Nephron (organoid): ENCODE measurements around the gene IRAK1BP1.

Experiments used
- H3K27ac Mint-ChIP-seq, 3 experiments: 2 replicates each; pipeline ENCODE4 v1.8.0; 2020; ENCODE audit warnings: mixed read lengths in 3 of 3, mild to moderate bottlenecking in 2 of 3, moderate library complexity in 1 of 3
- H3K27me3 Mint-ChIP-seq: 2 replicates; pipeline ENCODE4 v1.8.0; 2021; ENCODE audit warnings: low read depth, mild to moderate bottlenecking, moderate library complexity, mixed read lengths
- H3K36me3 Mint-ChIP-seq: 2 replicates; pipeline ENCODE4 v1.8.0; 2020; ENCODE audit warnings: low read depth, mixed read lengths
- H3K4me1 Mint-ChIP-seq: 2 replicates; pipeline ENCODE4 v1.8.0; 2020; ENCODE audit warnings: mixed read lengths
- H3K4me3 Mint-ChIP-seq, 3 experiments: 2 replicates each; pipeline ENCODE4 v1.8.0; 2020; ENCODE audit warnings: mild to moderate bottlenecking in 3 of 3, mixed read lengths in 3 of 3, moderate library complexity in 2 of 3
- H3K9me3 Mint-ChIP-seq: 2 replicates; pipeline ENCODE4 v1.8.0; 2020; ENCODE audit warnings: mixed read lengths
- CTCF ChIP-seq, 3 experiments: fragments of 200-600 bp; sonication (generic); IDR thresholded peaks; one replicate each; pipeline ENCODE4 v1.5.0; 2021; ENCODE audit warnings: antibody characterized with exemption in 3 of 3; ENCODE audit not compliant: unreplicated experiment in 3 of 3

Gene IRAK1BP1

GRCh38 chr6:78867370-78868040, at the start of gene IRAK1BP1:
Gene IRAK1BP1 (plus strand): TSS chr6:78867551. CDS start chr6:78867577, 26 bp downstream.
- no peaks in the 10 kb centered on the region for H3K27me3 Mint-ChIP-seq
- H3K27ac Mint-ChIP-seq, result peak within 1 kb of the TSS; percentile 98 to 99 (median 98)
- peaks cover 24% of the 10 kb centered on the region for H3K4me1 Mint-ChIP-seq
- TF ChIP-seq CTCF (IDR thresholded peaks at IDR 0.05; ENCODE audit: unreplicated experiment in 3 of 3), result no peak
- H3K4me3 Mint-ChIP-seq, result peak within 1 kb of the TSS; percentile 97 to 100 (median 97)
- peaks cover 15% of the 10 kb centered on the region for H3K36me3 Mint-ChIP-seq
- H3K9me3 Mint-ChIP-seq, result no peaks in the 10 kb centered on the region

DNA sequence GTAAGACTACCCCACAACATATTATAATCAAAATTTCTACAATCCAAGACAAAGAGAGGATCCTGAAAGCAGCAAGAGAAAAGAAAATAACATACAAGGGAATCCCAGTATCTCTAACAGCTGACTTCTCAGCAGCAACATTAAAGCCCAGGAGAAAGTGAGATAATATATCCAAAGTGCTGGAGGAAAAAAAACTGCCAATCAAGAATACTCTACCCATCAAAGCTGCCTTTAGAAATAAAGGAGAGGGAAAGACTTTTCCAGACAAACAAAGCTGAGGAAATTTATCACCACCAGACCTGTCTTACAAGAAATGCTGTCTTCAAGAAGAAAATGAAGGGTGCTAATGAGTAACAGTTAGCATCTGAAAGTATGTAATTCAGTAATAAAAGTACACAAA, 43.3 kb upstream of the IRAK1BP1 start:
- no peak overlapping the region for H3K4me3 Mint-ChIP-seq
- no peaks in the 10 kb centered on the region for H3K36me3 Mint-ChIP-seq
- TF ChIP-seq CTCF (IDR thresholded peaks at IDR 0.05; ENCODE audit: unreplicated experiment in 3 of 3), result no peak
- H3K4me1 Mint-ChIP-seq, result peaks cover 4% of the 10 kb centered on the region
- H3K27ac Mint-ChIP-seq, result no peak overlapping the region
- H3K9me3 Mint-ChIP-seq, result peaks cover 11% of the 10 kb centered on the region
- H3K27me3 Mint-ChIP-seq, result peaks cover 12% of the 10 kb centered on the region

GRCh38 chr6:78829407-78829806, 37.9 kb upstream of the IRAK1BP1 start:
- H3K27me3 Mint-ChIP-seq, result peaks cover 4% of the 10 kb centered on the region
- TF ChIP-seq CTCF (IDR thresholded peaks at IDR 0.05; ENCODE audit: unreplicated experiment in 3 of 3), result no peak
- H3K4me1 Mint-ChIP-seq, result peaks cover 20% of the 10 kb centered on the region
- no peak overlapping the region for H3K4me3 Mint-ChIP-seq
- H3K27ac Mint-ChIP-seq, result no peak overlapping the region
- H3K36me3 Mint-ChIP-seq, result no peaks in the 10 kb centered on the region
- no peaks in the 10 kb centered on the region for H3K9me3 Mint-ChIP-seq

DNA sequence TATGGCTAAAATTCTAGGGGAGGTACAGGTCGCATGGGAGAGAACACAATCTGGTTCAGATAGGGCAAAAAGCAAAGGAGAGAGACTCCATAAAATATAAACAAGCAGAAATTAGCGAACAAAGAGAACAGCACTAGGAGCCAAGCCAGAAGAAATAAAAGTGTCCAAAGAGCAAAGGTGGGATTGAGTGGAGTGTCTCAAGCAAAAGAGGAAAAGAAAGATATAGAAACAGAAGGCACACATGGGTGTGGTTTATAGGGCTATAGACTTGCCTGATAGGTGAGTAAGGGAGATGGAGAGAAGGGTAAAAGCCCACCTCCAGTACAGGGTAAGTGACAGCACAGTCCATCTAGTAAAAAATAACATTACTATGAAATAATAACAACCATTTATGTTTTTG, 36.5 kb upstream of the IRAK1BP1 start:
- H3K4me1 Mint-ChIP-seq, result peaks cover 20% of the 10 kb centered on the region

DNA sequence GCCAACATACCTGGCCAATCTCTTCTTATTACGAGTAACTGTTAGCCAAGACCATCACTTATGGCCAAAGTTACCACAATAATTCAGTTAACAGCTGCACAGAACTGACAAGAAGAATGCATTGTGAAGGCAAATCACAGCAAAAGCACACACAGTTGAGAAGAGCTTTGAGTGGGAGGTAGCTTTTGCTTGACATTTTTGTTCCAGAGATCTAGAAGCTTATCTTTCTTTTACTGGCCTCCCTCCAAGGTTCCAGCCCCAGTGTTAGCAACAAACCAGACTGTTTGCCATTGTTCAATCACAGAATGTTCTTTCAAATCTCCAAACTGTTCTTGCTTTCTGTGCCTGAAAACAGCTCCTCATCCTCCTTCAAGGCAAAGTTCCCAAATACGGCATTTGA, 35.9 kb upstream of the IRAK1BP1 start:
- TF ChIP-seq CTCF (IDR thresholded peaks at IDR 0.05; ENCODE audit: unreplicated experiment in 3 of 3), result no peak
- peaks cover 4% of the 10 kb centered on the region for H3K27me3 Mint-ChIP-seq
- no peak overlapping the region for H3K4me3 Mint-ChIP-seq
- peak overlapping the region; percentile 7 to 82 (median 62) for H3K27ac Mint-ChIP-seq
- H3K4me1 Mint-ChIP-seq, result peaks cover 18% of the 10 kb centered on the region
- no peaks in the 10 kb centered on the region for H3K9me3 Mint-ChIP-seq
- no peaks in the 10 kb centered on the region for H3K36me3 Mint-ChIP-seq

More for the DNA sequence above, 36.5 kb upstream of the IRAK1BP1 start:
- Mint-ChIP-seq H3K27me3 (peaks cover 4% of the 10 kb centered on the region), H3K9me3 (no peaks in the 10 kb centered on the region), H3K27ac (peak overlapping the region; percentile 7 to 65 (median 8)), H3K36me3 (no peaks in the 10 kb centered on the region), H3K4me3 (no peak overlapping the region)
- TF ChIP-seq CTCF (IDR thresholded peaks at IDR 0.05; ENCODE audit: unreplicated experiment in 3 of 3), result no peak
